Brain (organoid and tissue), 1 donor: ENCODE measurements around the gene TMEM186. TPM values are rescaled to one million over a fixed set of nuclear protein-coding genes. Genes with fewer than 3 reads are reported as not detected.

ENCODE experiments used
- polyA plus RNA-seq: library from polyadenylated mRNA; stranded (reverse); fragments of 350-450 nt; fragmentation: Illumina TruSeq; extraction: RNeasy Lipid Tissue Mini Kit (QIAGEN cat#74804); gene quantifications from one replicate; pipeline ENCODE4 v1.2.3, GENCODE V29; 2015; ENCODE audit warnings: low read depth, low replicate concordance; ENCODE audit not compliant: insufficient read depth

Gene TMEM186
- polyA plus RNA-seq, 1 donor from 2014 or later: 12.4 TPM

Other genes with a start within 250 kb of the TMEM186 start
- not detected for gene TMEM114, start 207.1 kb downstream of the TMEM186 start, polyA plus RNA-seq
- 16.3 TPM for gene METTL22, start 175.9 kb downstream of the TMEM186 start, polyA plus RNA-seq
- 76.9 TPM for gene ABAT, start 123.0 kb downstream of the TMEM186 start, polyA plus RNA-seq
- 4.8 TPM for gene PMM2, start 200 bp upstream of the TMEM186 start, polyA plus RNA-seq
- gene CARHSP1, start 71.4 kb upstream of the TMEM186 start, polyA plus RNA-seq: 407 TPM
- gene LITAFD, start 84.7 kb upstream of the TMEM186 start, polyA plus RNA-seq: not detected
- gene USP7, start 166.3 kb upstream of the TMEM186 start, polyA plus RNA-seq: 63.5 TPM